Ovary (tissue), 9 donors: ENCODE data around the gene IER2. TPM values are rescaled to one million over a fixed set of nuclear protein-coding genes. Genes with fewer than 3 reads are reported as not detected.
"Not testable (repeated sequence)": the region's sequence is repeated elsewhere in the genome, so short reads cannot be mapped to it uniquely, and the experiment has no call there.

Experiments used
- DNase-seq, 5 donors: peaks; one replicate each; pipeline ENCODE4 v3.0.0-alpha.2; 2019 to 2020
- H3K27ac ChIP-seq, 2 donors: fragments of 200-600 bp; one replicate each; pipeline versions ENCODE4 v1.5.1 to v1.8.0; 2019 to 2022
- H3K27me3 ChIP-seq: fragments of 200-600 bp; one replicate; pipeline ENCODE4 v1.8.0; 2022
- H3K36me3 ChIP-seq: fragments of 200-600 bp; sonication (generic); one replicate; pipeline ENCODE4 v1.5.1; 2019
- H3K4me1 ChIP-seq: one replicate; pipeline ENCODE4 v1.8.1; 2013; ENCODE audit warnings: mild to moderate bottlenecking, moderate library complexity; ENCODE audit not compliant: insufficient read depth
- H3K4me3 ChIP-seq: fragments of 200-600 bp; sonication (generic); one replicate; pipeline ENCODE4 v1.5.1; 2017
- H3K9me3 ChIP-seq, 2 donors: fragments of 200-600 bp in 1 of 2; sonication (generic) in 1 of 2; one replicate each; pipeline versions ENCODE4 v1.5.1 to v1.8.1; 2013 to 2019; ENCODE audit warnings: mild to moderate bottlenecking in 1 of 2, moderate library complexity in 1 of 2
- EP300 ChIP-seq: sonication (generic); formaldehyde crosslinking; IDR thresholded peaks from one replicate; pipeline ENCODE4 v1.6.1; 2017; ENCODE audit warnings: antibody characterized with exemption
- POLR2A ChIP-seq: fragments of 450-650 bp; IDR thresholded peaks from one replicate; pipeline ENCODE4 v1.6.1; 2017; ENCODE audit warnings: antibody characterized with exemption, mild to moderate bottlenecking, moderate library complexity
- WGBS, 3 donors: extraction: QIAGEN DNeasy Blood & Tissue Kit in 1 of 3; methylation state at CpG; one replicate each; pipeline versions ENCODE4 v1.1.5 to v1.1.7; 2013 to 2017; 5-methylcytosine and 5-hydroxymethylcytosine counted together
- intact Hi-C, 4 donors: fragments of 100-400 bp; cut with DNase I; formaldehyde crosslinking; loops; one replicate each; pipeline versions ENCODE4 v1.11.0 to v1.15.1; 2022 to 2023
- polyA plus RNA-seq, 2 donors: library from polyadenylated mRNA; stranded (reverse); fragments of 200-250 nt in 1 of 2; fragments of 350-450 nt in 1 of 2; fragmentation: Illumina TruSeq in 1 of 2; extraction: RNeasy Lipid Tissue Mini Kit (QIAGEN cat#74804) in 1 of 2; gene quantifications; one replicate each; pipeline ENCODE4 v1.2.3, GENCODE V29; 2013 to 2014
- total RNA-seq, 7 donors: library from RNA; depleted of rRNA in 2 of 7; stranded (reverse); fragments of >200 nt in 2 of 7; fragmentation: NEBNext Ultra II Directional in 3 of 7; extraction: Animal tissue kit (Norgen Biotek cat#: 25700) in 3 of 7; gene quantifications; one replicate each; pipeline versions ENCODE4 v1.1.0 to v1.2.4, GENCODE V29; 2016 to 2023
- TF ChIP-seq, protein P1 (sequence below), 3 donors: fragments of 450-650 bp in 2 of 3; fragments of 200-600 bp in 1 of 3; IDR thresholded peaks; one replicate each; pipeline versions ENCODE4 v1.5.1 to v1.8.0; 2016 to 2022; ENCODE audit warnings: antibody characterized with exemption in 3 of 3, mild to moderate bottlenecking in 1 of 3
- donor health status: DM: no; HTN: no; CAD: no; lungs with moderate emphysema.
- donor health status: DM: no; HTN: no; CAD: no.
- donor health status: Bipolar disorder and iron deficiency.
- donor health status: DM: yes; HTN: yes; CAD: no.
- donor health status: DM: no; HTN: no; CAD: no.
- donor health status: DM: yes; HTN: yes; CAD: no.

The IER2 gene
- total and polyA plus RNA-seq, 9 donors, result 47.4 to 301 (median 79.9) TPM

DNA sequence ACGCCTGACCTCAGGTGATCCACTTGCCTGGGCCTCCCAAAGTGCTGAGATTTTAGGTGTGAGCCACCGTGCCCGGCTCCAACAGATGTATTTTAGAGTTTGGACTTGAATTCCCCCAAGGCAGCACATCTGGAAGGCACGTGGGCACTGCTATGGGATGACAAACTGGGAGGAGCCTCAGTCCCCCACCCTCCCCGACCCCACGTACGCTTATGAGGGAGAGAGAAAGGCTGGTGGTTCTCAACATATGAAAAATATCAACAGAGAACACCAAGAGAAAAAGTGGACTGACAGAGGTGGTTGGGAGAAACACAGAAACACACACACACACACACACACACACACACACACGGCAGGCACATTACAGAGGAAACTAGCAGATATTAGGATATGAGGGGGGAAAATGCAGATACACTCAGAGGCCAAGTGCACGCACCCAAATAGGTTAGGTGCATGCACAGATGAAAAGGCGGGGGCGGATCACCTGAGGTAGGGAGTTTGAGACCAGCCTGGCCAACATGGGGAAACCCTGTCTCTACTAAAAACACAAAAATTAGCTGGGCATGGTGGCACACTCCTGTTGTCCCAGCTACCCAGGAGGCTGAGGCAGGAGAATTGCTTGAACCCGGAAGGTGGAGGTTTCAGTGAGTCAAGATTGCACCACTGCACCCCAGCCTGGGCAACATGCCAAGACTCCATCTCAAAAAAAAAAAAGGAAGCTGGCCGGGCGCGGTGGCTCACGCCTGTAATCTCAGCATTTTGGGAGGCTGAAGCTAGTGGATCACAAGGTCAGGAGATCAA, 3.2 kb upstream of the IER2 start:
- 46 to 69% (median 55%) methylated on average over 16 of the region's 16 CpGs for WGBS, 3 donors
- Histone ChIP-seq H3K27ac (no peak overlapping the region), H3K4me1 (peaks cover 7% of the 10 kb centered on the region), H3K36me3 (no peaks in the 10 kb centered on the region), H3K9me3 (no peaks in the 10 kb centered on the region), H3K4me3 (no peak overlapping the region), H3K27me3 (no peaks in the 10 kb centered on the region)
- no peak for TF ChIP-seq POLR2A
- peak in 1 of 5 donors; percentile 34 for DNase-seq
- intact Hi-C loops, result loop anchor here in 1 of 4 donors (10.0 kb wide), 1 partner anchor 118 kb away; no protein-coding TSS in a partner anchor

DNA sequence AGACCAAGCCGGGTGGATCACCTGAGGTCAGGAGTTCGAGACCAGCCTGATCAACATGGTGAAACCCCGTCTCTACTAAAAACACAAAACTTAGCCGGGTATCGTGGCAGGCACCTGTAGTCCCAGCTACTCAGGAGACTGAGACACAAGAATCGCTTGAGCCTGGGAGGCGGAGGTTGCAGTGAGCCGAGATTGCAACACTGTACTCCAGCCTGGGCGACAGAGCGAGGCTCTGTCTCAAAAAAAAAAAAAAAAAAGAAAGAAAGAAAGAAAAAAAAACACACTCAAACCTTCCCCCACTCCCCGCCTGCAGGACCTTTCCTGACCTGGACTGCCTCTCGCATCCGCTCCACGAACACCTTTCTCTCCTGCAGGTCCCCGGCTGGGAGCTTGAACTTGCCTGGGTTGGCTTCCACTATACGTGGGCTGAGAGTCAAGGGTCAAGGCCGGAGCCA, 1.0 kb upstream of the IER2 start:
- peak in 1 of 5 donors; percentile 42 for DNase-seq
- 20 to 25% (median 20%) methylated on average over 17 of the region's 17 CpGs for WGBS, 3 donors
- intact Hi-C loops, result loop anchor here in 1 of 4 donors (10.0 kb wide), 1 partner anchor 116 kb away; no protein-coding TSS in a partner anchor
- not testable (repeated sequence) for H3K9me3 ChIP-seq, H3K27me3 ChIP-seq, H3K4me1 ChIP-seq, H3K36me3 ChIP-seq, H3K27ac ChIP-seq
- peak overlapping the region; percentile 87 for H3K4me3 ChIP-seq

DNA sequence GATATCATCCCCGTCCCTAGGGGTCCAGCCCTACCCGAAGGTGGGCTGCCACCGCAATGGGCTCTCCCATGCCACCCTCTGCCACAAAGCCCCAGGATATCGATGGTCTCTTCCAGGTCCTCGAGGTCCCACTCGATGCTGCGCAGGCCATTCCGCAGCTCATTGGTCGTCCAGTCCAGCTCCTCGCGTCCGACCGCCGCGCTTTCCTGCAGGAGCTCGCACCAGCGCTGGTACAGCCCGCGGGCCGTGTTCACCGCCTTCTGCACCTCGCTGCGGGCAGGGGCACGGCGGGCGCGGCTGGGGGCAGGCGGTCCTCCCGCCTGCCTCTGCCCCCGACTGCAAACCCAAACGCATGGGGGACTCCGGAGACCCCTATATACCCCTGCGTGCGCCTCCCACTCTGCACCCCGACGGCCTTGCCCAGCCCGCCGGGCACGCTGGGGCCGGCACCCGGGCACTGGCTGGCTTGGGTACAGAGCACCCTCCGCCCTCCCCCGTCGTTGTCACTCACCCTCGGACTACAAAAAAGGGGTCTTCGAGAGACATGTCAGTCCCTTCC, 504 bp upstream of the IER2 start:
- intact Hi-C loops, result loop anchor here in 2 of 4 donors (5.0 to 10.0 kb wide), 2 partner anchors 52 to 115 kb away; no protein-coding TSS in a partner anchor
- Histone ChIP-seq H3K27me3 (no peaks in the 10 kb centered on the region), H3K9me3 (no peaks in the 10 kb centered on the region), H3K4me3 (peak overlapping the region; percentile 87), H3K27ac (peak overlapping the region; percentile 94 to 96), H3K4me1 (peaks cover 7% of the 10 kb centered on the region), H3K36me3 (no peaks in the 10 kb centered on the region)
- peak; percentile 49 to 75 (median 70) for DNase-seq
- TF ChIP-seq EP300, result no peak
- TF ChIP-seq POLR2A, result no peak
- TF ChIP-seq, protein P1, sequence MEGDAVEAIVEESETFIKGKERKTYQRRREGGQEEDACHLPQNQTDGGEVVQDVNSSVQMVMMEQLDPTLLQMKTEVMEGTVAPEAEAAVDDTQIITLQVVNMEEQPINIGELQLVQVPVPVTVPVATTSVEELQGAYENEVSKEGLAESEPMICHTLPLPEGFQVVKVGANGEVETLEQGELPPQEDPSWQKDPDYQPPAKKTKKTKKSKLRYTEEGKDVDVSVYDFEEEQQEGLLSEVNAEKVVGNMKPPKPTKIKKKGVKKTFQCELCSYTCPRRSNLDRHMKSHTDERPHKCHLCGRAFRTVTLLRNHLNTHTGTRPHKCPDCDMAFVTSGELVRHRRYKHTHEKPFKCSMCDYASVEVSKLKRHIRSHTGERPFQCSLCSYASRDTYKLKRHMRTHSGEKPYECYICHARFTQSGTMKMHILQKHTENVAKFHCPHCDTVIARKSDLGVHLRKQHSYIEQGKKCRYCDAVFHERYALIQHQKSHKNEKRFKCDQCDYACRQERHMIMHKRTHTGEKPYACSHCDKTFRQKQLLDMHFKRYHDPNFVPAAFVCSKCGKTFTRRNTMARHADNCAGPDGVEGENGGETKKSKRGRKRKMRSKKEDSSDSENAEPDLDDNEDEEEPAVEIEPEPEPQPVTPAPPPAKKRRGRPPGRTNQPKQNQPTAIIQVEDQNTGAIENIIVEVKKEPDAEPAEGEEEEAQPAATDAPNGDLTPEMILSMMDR (IDR thresholded peaks at IDR 0.05), result no peak
- 1% methylated on average over 44 to 46 of the region's 46 CpGs for WGBS, 3 donors

DNA sequence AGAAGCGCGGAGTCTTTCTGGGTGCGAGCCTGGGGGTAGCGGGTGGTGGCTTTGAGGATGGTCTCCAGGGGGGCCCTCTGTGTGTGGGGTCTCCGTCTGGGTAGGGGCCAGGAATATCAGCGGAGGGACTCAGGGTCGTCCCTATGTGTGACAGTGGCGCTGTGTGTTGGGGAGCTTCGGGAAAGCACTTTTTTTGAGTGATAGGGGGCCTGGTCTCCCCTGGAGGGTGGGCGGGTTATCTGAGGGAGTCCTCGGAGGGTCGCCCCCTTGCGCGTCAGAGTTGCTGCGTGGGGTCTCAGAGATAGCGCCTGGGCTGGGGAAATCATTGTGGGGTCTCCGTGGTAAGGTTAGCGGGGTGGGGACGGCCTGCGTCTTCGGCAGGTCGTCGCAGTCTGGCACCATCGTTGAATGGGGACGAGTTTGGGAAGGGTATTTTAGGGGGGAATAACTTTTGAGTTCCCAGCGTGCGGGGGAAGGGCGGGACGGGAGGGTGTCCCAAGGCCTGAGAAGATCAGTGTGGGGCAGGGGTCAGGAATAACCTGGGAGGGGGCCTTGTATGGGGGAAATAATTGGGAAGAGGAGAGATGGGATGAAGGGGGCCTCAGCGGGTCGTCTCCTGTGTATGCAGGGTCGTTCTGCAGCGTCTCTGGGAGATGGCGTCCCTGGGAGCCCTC, 857 bp downstream of the IER2 start:
- H3K4me3 ChIP-seq, result peak overlapping the region; percentile 87
- H3K27ac ChIP-seq, result peak overlapping the region; percentile 94 to 96
- no peak for TF ChIP-seq EP300
- TF ChIP-seq POLR2A, result no peak
- TF ChIP-seq, protein P1 (IDR thresholded peaks at IDR 0.05), result peak in 1 of 3 donors; percentile 44
- no peaks in the 10 kb centered on the region for H3K9me3 ChIP-seq
- H3K36me3 ChIP-seq, result no peaks in the 10 kb centered on the region
- intact Hi-C loops, result loop anchor here in 1 of 4 donors (5.0 kb wide), 1 partner anchor 54 kb away; no protein-coding TSS in a partner anchor
- 0 to 1% (median 0%) methylated on average over 31 to 34 of the region's 34 CpGs for WGBS, 3 donors
- no peaks in the 10 kb centered on the region for H3K27me3 ChIP-seq
- H3K4me1 ChIP-seq, result peaks cover 9% of the 10 kb centered on the region
- DNase-seq, result peak; percentile 49 to 73 (median 69)

DNA sequence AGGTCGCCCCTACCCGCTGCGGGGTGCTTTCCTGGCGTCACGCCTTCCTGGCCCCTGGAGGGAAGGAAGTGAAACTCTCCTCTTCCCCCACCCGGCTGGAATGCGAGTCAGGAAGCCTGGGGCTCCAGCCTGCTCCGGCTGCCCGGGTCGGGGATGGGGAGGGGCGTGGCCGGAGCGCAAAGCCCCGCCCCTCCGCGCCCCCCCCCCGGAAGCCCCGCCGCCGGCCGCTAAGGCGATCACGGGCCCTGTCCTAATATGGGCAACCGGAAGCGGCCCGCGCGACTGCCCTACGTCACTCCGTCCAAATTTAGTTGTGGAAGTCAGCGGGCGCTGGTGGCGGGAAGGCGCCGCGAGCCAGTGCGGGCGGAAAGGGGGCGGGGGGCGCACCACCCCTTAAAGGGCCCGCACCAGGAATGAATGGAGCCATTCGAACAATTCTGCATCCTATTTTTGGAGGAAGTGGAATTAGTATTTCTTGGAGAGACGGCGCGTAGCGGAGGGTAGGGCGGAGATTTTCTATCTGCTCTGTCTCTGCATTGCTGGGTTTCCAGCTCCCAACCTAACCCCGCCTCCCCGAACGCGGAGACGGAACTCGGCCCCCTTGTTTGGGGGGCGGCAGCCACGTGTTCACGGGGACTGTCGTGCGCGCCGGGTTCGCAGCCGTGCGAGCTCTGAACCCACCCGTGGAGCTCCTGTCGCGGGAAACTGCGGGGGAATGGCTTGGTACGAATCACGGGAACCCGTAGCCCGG, 1.6 kb downstream of the IER2 start:
- Histone ChIP-seq H3K27ac (peak overlapping the region; percentile 94 to 96), H3K9me3 (no peaks in the 10 kb centered on the region), H3K4me1 (peaks cover 9% of the 10 kb centered on the region), H3K27me3 (no peaks in the 10 kb centered on the region), H3K4me3 (peak overlapping the region; percentile 87), H3K36me3 (no peaks in the 10 kb centered on the region)
- WGBS, 3 donors, result 0 to 1% (median 0%) methylated on average over 54 to 70 of the region's 71 CpGs
- TF ChIP-seq POLR2A, result peak; percentile 98
- TF ChIP-seq, protein P1 (IDR thresholded peaks at IDR 0.05), result peak in 1 of 3 donors; percentile 40
- TF ChIP-seq EP300, result peak; percentile 78
- intact Hi-C loops, result loop anchor here in 1 of 4 donors (5.0 kb wide), 1 partner anchor 54 kb away; no protein-coding TSS in a partner anchor
- peak; percentile 97 to 98 (median 98) for DNase-seq
